Stimulated activated CD4-positive, alpha-beta T cell treated with anti-CD3 and anti-CD28 coated beads, Interleukin-1b, Interleukin-23, amount 100 ng/mL, for 1 hour (primary cell): ENCODE data around the gene UBAC1.

Source experiments
- DNase-seq, 2 donors: peaks; one replicate each; pipeline ENCODE4 v3.0.0-alpha.2; 2020; ENCODE audit warnings: low read depth in 2 of 2

Gene UBAC1

DNA sequence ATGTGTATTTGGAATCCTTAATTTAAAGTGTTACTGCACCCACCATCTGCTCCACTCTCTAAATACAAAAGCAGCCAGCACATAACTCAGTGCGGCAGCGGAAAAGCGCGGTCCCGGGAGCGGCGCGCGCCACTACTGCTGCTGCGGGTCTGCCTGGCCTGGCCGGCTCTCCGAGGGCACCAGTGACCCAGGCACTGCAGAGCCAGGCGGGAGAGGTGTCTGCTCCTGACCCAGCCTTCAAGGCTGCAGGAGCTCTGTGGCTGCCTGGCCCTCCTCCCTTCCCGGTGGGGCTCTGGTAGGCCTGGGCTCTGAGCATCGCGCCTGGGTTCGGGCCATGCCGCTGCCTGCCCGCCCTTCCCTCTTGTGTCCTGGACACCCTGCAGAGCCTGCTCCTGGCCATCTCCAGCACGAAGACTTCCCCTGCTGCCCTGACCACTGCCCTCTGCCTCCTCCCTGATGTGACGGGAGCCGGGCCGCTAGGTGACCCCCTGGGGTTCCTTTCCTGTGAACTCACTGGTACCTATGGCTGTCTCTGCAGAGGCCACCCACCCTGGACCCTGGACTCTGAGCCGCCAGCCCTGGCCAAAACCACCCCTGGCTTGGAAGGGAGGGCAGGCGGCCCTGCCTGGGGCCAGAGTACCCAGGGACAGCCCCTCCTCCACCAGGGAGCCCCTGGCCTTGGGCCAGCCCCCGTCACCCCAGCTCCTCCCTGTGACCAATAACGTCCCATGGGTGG, 32.8 kb upstream of the UBAC1 start:
- DNase-seq, result no peak

DNA sequence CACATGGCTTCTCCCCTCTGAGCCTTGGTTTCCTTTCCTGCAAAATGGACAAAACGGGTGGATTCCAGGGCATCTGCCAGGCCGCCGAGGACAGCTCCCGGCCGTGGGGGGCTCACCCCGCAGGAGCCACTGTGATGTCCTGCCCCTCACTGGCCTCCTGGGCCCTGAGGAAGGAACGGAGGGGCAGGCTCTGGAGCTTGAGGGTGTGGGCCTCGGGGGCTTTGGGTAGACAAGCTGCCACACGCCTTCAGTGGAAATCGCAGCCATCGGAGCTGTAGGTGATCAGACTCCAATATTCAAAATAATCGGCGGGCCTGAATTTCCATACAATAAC, 32.2 kb upstream of the UBAC1 start:
- no peak for DNase-seq

DNA sequence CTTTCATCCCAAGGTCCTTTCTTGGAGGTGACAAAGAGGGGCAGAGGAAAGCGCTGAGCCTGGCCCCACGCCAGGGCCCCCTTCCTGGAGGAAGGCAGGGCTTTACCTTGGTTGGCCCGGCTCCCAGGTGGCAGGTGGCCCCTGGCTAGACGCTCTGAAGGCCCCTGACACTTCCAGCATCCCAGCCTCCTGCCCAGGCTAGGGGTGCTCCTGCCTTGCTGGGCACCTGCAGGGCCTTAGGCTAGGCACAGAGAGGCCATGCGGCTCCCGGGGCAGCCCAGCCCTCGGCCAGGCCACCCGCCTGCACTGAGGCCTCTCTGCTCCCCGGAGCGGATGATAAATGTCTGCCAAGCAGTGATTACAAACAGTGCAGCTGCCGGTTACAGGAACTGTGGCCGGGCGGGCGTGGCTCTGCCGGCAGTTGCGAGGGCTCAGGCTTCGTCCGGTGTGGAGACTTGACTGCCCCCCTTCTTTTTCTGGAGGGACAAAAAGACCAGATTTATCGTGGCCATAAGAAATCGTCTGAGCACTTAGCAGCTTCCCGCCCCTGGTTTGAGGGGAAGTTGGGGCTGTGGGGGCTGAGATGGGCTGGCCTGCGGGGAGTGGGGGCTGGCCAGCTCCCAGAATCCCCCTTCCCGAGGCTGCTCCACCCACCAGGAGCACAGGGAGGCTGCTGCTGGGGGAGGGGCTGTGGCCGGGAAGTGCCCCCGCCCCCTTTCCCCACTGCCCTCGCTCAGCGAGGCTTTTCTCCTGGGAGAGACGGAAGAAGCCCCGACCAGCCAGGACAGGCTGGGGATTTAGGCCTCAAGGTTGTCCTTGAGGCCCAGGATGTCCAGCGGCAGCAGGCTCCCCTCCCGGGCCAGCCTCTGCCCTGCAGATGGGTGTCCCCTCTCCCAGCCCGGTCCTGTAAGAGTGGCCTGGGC, 31.6 kb upstream of the UBAC1 start:
- DNase-seq, result no peak

DNA sequence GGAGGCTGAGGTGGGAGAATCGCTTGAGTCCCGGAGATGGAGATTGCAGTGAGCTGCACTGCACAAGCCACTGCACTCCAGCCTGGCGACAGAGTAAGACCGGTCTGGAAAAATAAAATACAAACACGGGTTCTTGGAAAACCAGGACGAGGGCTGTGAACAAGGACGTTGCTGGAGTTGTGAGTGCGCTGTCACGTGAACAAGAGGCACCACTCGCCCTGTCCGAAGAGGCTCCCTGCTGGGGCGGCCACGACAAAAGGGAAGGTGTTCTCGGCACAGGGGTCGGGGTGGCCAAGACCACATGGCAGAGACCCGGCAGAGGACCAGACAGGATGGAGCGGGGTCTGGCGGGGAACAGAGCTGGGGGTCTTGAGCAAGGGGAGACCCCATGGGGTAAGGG, 30.6 kb upstream of the UBAC1 start:
- DNase-seq, result no peak

DNA sequence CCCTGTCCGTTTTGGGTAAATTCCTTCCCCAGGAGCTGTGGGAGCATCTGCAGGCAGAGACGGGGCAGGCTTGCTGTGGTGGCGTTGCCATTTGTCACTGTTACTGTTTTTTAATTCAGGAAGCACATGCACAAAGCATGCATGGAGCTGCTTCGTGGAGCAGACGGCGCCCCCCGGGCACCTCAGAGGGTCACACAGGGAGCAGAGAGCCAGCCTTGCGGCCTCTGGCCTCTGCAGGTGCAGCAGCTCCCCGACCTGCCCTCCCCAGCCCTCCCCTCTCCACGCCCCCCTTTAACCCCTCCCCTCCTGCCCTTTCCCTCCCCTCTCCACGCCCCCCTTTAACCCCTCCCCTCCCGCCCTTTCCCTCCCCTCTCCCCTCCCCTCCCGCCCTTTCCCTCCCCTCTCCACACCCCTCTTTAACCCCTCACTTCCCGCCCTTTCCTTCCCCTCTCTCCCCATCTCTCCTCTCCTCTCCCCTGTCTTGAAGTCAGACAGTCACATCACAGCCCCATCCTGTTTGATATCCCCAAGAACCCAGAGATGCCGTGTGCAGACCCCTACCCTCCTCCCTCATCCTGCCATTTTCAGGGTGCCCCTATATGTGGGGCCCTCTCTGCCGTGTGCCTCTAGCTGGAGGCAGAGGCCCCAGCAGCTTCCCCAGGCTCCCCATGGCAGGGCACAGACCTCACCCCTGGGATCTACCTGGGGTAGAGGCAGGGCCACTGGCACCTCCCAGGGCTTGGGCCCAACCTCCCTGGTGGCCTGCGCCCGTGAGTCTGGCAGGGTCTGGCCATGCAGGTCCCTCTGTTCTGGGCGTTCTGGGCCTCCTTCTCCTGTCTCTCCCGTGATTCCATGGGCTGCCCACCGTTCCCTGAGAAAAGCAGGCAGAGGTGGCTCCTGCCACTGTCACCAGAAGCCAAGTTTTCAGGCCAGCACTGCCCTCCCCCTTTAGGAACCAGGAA, 29.6 kb upstream of the UBAC1 start:
- DNase-seq, result no peak

DNA sequence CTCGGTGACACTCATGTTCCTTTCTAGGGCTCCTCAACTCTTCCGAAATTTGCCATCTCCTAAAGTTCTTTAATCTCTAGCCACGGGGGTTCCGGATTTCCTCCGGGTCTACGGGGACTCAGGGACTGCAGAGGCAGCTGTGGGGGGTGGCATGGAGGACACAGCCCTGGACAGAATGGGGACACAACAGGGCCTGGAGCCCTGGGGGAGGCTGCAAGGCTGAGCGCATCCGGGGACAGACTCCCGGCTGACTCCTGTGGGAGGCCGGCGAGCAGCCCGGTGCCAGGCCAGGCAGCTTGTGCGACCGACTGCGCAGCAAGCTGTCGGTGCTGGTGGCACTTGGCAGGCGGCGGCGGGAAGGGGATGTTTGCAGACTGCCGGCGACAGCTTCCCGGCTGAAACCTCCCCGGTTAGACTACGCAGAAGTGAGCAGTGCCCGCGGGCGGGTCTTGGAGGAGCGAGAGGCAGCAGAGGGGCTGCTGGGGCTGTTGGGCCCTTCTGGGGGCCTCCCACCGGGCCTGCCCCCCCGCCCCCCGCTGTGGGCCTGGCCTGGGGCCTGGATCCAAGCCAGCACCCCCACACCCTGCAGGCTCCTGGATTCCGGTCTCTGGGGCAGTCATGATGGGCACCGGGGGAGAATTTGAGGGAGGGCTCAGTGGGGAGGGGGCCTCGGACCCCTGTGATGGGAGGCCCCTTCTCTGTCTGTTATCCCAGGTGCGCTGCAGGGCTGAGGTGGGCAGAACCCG, 28.7 kb upstream of the UBAC1 start:
- no peak for DNase-seq

DNA sequence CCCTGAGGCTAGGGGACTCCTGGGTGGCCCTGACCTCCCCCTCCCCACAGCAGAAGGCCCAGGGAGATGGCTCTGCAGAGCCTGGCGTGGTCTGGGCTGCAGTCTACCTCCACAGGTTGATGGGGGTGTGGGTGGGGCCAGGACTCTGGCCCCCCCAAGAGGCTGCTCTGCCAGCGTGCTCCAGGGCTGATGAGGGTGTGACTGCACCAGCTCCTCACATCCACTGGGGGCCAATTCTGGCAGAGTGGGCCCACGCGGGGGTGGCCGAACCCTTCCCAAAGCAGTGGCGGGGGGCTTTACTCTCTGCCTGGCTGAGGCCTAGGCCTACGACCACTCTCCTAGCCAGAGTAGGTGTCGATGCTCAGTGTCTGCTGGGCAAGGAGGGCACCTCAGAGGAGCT, 28.0 kb upstream of the UBAC1 start:
- DNase-seq, result no peak

DNA sequence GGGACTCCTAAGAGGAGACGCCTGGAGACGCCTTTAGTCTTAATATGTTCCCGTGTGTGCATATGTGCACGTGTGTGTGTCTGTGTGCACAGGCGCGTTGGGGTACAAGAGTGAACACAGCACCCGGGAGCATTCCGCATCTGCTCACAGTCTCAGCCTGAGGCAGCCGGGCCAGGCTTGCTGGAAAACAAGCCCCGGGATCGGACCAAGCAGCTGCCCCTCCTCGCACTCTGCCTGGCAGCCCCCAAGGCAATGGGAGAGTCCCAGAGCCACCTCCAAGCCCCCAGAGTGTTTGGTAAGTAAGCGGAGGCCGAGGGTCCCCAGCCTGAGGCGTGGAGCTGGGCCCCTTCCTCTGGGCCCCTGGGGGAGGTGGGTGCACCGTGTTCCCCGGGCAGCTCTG, 27.3 kb upstream of the UBAC1 start:
- no peak for DNase-seq

DNA sequence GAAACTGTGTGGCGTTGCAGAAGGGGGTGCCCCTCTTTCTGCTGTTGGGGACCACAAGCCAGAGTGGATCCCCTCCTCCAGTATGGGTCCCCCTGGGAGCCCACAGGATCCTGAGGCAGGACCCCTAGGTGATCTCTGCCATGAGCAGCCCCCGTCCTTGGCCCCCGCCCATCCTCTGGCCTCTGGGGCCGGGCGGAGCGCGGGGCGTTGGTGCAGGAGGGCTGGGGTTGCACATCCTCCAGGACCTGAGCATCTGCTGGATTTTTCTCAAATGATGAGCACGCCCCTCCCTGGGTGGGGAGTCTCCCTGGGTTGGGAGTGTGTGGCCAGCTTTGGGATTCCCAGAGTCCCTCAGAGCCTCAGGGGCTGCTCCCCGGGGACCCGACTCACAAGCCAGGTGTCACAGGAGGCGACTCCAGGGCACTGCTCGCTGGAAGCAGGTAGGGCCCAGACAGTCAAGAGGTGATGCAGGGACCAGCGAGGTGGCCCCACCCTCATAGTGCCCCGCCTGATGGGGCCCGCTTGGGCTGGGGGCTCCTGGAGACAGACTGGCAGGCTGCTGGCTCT, 26.7 kb upstream of the UBAC1 start:
- DNase-seq, result no peak

DNA sequence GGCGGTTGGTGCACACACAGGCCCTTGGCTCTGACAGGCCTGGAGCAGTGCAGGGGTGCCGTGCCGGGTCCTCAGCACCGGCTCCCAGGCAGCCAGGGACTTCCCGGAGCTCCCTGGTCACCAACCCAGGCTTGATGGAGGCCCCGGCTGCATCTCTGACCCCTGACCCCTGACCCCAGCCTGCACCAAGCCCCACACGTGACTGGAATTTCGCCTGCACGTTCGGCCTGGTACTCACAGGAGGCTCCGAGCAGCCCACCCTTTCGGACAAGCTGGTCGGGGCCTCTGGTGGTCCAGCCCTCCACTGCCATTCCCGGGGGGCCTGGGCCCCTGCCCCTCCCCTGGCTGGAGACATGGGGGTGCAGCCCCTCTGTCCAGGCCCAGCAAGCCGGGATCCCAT, 25.4 kb upstream of the UBAC1 start:
- DNase-seq, result no peak

DNA sequence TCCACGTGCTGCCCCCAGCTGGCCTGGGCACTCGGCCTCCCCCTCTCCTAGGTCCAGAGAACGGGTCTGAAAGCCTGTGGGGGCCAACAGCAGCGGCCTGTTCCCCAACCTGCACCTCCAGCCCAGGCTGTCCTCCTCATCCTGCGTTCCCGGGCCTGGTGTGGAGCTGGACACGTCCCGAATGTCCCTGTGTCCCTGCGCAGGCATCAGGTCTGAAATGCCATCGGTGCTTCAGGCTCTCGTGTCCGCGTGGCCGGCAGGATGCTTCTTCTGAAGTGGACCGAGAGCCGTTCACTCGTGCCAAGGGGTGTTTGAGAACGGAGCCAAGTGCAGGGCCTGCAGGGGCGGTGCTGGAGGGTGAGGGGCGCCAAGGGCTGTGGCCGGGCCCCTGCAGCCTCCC, 24.7 kb upstream of the UBAC1 start:
- no peak for DNase-seq

DNA sequence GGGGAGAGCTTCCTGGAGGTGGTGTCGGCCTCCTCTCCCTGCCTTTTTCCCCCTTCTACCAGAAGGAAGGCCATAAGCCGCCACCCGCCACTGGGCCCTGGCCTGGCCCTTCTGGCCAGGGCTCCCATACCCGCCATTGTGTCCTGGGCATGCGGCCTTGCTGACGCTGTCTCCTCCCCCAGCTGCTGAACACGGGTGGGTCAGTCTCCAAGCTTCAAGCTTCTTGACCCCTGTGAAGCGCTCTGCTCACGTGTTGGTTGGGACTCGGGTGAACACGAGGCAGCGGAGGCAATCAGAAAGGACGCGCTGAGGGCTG, 24.2 kb upstream of the UBAC1 start:
- DNase-seq, result no peak

DNA sequence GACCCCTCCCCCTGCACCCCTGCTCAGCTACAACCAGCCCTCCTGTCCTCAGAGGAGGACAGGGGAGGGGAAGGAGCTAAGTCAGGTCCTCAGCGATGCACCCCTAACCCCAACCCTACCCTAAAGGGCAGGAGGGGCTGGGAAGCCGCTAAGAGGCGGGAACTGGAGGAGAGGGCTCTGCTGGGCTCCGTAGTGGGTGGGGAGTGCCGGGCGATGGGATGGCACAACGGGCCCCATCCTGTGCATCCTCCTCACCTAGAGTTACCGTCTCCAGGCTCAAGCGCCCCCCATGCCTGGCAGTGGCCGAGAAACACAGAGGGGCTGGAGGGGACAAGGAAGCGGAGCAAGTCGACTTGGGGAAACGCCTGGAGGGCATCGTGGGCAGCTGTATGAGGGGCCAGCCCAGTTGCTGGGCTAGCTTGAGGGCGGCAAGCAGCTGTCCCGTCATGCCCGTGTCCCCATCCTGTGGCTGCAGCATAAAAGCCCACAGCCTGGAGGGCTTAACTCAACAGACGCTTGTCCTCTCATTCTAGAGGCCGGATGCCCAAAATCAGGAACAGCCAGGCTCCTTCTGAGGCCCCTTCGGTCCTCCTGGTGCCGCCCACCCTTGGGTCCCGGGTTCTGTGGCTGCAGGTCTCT, 23.0 kb upstream of the UBAC1 start:
- no peak for DNase-seq

DNA sequence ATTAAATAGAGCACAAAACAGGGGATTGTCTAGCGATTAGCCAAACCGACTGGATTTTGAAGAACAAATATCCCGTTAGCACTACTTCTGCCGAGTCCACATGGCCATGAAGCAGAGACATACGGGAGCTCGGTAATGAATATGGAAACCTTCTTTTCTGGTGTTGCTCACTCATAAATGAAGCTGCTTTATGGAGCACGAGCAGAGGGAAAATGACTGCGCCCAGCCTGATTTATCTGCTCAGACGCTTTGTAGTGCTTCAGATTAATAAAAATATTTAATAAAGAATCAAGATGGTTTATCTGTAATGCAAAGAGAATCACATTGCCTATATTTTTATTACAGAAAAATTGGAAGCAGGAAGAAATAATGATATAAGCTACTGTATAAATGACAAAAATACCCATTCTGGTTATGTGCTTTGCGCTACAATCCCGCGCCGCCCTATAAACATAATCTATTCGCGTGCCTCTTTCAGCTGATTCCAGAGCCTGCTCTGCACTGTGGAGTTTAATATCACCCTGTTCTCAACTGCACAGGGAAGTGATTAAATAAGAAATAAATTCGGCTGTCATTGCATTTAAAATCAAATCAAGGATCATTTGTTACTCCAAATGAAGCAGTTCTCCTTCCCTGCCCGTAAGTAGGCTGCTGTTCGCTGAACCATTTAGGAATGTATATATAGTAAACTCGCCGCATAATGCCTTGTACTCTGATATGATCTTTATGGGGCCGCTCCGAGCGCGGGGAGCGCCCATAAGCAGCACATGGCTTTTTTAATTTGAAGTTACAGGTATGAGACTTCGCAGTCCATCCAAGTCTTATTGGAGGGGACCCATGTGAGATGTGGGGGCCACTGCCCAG, 22.3 kb upstream of the UBAC1 start:
- DNase-seq, result no peak

DNA sequence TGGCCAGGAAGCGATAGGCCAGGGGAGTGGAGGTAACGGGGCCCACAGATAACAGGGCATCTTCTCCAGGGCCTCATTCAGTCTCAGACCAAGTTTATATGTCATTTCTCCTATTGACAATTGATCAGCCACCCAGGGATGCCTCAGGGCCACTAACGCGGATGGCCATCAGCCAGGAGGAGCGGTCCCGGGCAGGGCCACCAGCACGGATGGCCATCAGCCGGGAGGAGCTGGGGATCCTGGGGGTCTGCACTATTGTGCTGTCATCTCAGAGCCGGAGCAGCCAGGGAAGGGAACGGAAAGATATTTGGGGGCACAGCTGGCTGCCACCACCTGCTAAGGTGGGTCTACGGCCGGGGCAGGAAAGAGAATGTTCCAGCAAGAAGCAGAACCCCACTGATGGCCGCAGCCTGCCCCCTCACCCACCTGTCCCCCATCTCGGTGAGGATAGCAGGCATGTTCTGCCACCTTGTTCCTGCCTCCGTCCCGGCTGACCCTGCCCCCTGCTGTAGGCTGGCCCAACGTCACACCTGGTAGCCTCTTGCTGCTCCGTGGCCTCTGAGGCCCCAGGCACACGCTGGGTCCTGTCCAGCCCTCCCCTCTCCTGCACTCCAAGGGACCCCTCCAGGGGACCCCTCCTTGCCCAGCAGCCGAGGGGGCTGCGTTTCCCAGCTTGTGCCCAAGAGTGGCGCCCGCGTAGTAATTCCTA, 21.5 kb upstream of the UBAC1 start:
- DNase-seq, result no peak

DNA sequence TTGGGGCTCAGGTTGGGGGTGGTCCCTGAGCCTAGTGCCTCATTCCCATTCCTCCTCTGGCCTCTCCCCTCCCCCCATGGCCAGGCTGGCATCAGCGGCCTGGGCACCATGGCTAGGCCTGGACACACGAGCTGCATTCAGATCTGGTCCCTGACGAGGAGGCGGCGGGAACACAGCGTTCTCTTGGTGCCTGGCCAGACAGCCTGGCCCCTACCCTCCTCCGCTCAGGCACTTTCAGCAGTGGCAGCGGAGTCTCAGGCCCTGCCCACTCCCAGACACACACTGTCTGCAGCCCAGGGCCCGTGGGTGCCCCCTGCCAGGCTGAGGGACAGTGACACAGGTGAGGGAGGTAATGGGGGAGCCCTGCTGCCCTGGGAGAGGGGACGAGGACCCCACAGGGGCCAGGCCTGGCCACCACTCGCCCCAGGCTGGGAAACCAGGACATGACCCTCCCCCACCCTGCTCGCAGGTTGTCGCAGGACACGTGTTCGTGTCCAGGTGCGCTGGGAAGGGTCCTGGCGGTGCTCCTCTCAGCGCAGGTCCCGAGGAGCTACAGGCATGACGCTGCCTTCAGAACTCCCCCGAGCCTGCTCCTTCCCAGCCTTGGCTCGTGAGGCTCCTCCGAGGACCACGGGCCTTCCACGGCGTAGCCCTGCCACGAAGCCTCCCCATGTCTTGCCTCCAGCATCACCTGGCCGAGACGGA, 19.9 kb upstream of the UBAC1 start:
- no peak for DNase-seq

DNA sequence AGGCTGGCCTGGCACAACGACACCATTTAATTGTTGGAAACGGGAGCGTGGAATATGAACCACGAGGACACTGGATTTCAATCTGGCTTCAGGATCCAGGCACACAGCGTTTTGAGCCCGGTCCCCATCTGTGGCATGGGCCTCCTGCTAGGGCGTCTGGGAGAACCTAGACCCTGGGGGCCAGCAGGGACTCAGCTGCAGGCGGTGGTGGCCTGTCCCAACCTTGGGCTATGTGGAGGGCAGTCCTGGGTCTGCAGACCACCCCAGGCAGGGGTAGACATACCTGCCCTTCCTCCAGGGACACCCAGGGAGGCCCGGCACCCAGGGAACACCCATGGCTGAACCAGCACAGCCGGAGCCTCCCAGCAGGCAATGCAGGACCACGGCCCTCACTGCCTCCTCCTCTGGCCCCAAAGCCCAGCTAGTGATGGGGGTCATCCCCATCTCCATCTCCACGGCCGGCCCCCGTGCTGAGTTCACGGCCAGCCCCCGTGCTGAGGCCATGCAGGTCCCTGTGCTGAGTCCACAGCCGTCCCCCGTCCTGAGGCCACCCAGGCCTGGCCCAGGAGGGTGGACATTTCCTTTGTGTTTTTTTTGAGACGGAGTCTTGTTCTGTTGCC, 18.5 kb upstream of the UBAC1 start:
- DNase-seq, result no peak
